ENCODE data around the gene DNAH14.

Gene DNAH14

GRCh38 chr1:225242611-225243010 lies 313.1 kb downstream of the DNAH14 start:
- H3K4me2 ChIP-seq, result no peak overlapping the region
- H3K4me1 ChIP-seq (ENCODE audit: low read depth, poor library complexity, severe bottlenecking), result no peaks in the 10 kb centered on the region
- H4K20me1 ChIP-seq (ENCODE audit: insufficient read depth), result no peaks in the 10 kb centered on the region
- H3K27ac ChIP-seq, result no peak overlapping the region
- H2AFZ ChIP-seq (ENCODE audit: low read depth), result no peak overlapping the region
- TF ChIP-seq CTCF (conservative IDR thresholded peaks at IDR 0.05; ENCODE audit: low read depth, low read length), result no peak
- no peaks in the 10 kb centered on the region for H3K36me3 ChIP-seq (ENCODE audit: insufficient read depth)
- no peak overlapping the region for H3K4me3 ChIP-seq (IDR thresholded peaks at IDR 0.05; ENCODE audit: insufficient read depth, low read depth, low read length)
- no peaks in the 10 kb centered on the region for H3K79me2 ChIP-seq (ENCODE audit: insufficient read depth, low read depth)
- H3K27me3 ChIP-seq (ENCODE audit: insufficient read depth, low read depth), result no peaks in the 10 kb centered on the region
- H3K9ac ChIP-seq, result no peak overlapping the region

- no peak for TF ChIP-seq CTCF (conservative IDR thresholded peaks at IDR 0.05; ENCODE audit: low read depth, low read length)
- H3K9ac ChIP-seq, result no peak overlapping the region
- H4K20me1 ChIP-seq (ENCODE audit: insufficient read depth), result no peaks in the 10 kb centered on the region
- no peaks in the 10 kb centered on the region for H3K36me3 ChIP-seq (ENCODE audit: insufficient read depth)
- no peak overlapping the region for H3K4me2 ChIP-seq
- no peaks in the 10 kb centered on the region for H3K79me2 ChIP-seq (ENCODE audit: insufficient read depth, low read depth)
- H2AFZ ChIP-seq (ENCODE audit: low read depth), result no peak overlapping the region
- no peaks in the 10 kb centered on the region for H3K4me1 ChIP-seq (ENCODE audit: low read depth, poor library complexity, severe bottlenecking)
- H3K4me3 ChIP-seq (IDR thresholded peaks at IDR 0.05; ENCODE audit: insufficient read depth, low read depth, low read length), result no peak overlapping the region
- no peak overlapping the region for H3K27ac ChIP-seq
- H3K27me3 ChIP-seq (ENCODE audit: insufficient read depth, low read depth), result no peaks in the 10 kb centered on the region
These were observed 321.0 kb downstream of the DNAH14 start for GRCh38 chr1:225250432-225250831.

- no peak overlapping the region for H3K9ac ChIP-seq
- no peaks in the 10 kb centered on the region for H3K27me3 ChIP-seq (ENCODE audit: insufficient read depth, low read depth)
- no peaks in the 10 kb centered on the region for H3K79me2 ChIP-seq (ENCODE audit: insufficient read depth, low read depth)
- no peak overlapping the region for H3K4me2 ChIP-seq
- H3K27ac ChIP-seq, result no peak overlapping the region
- H3K4me3 ChIP-seq (IDR thresholded peaks at IDR 0.05; ENCODE audit: insufficient read depth, low read depth, low read length), result no peak overlapping the region
- no peaks in the 10 kb centered on the region for H3K36me3 ChIP-seq (ENCODE audit: insufficient read depth)
- H3K4me1 ChIP-seq (ENCODE audit: low read depth, poor library complexity, severe bottlenecking), result no peaks in the 10 kb centered on the region
- no peak overlapping the region for H2AFZ ChIP-seq (ENCODE audit: low read depth)
- no peaks in the 10 kb centered on the region for H4K20me1 ChIP-seq (ENCODE audit: insufficient read depth)
- no peak for TF ChIP-seq CTCF (conservative IDR thresholded peaks at IDR 0.05; ENCODE audit: low read depth, low read length)
These were observed 323.7 kb downstream of the DNAH14 start for GRCh38 chr1:225253173-225253572.

GRCh38 chr1:225253784-225254183 lies 324.3 kb downstream of the DNAH14 start:
- Histone ChIP-seq H3K4me3 (IDR thresholded peaks at IDR 0.05; ENCODE audit: insufficient read depth, low read depth, low read length) (no peak overlapping the region), H3K27me3 (ENCODE audit: insufficient read depth, low read depth) (no peaks in the 10 kb centered on the region), H3K9ac (no peak overlapping the region), H3K27ac (no peak overlapping the region), H2AFZ (ENCODE audit: low read depth) (no peak overlapping the region), H3K4me1 (ENCODE audit: low read depth, poor library complexity, severe bottlenecking) (no peaks in the 10 kb centered on the region), H4K20me1 (ENCODE audit: insufficient read depth) (no peaks in the 10 kb centered on the region), H3K36me3 (ENCODE audit: insufficient read depth) (no peaks in the 10 kb centered on the region), H3K79me2 (ENCODE audit: insufficient read depth, low read depth) (no peaks in the 10 kb centered on the region), H3K4me2 (no peak overlapping the region)
- no peak for TF ChIP-seq CTCF (conservative IDR thresholded peaks at IDR 0.05; ENCODE audit: low read depth, low read length)
